RWPE1 (cell line): ENCODE data around the gene BRD7.

Experiments used
- CTCF ChIA-PET: fragments of 350-600 bp; sonication (Branson Sonifier 250); formaldehyde crosslinking; extraction: SDS; loops from one replicate; lab custom pipeline; 2021; lab: Yijun Ruan, JAX
- POLR2A ChIA-PET: fragments of 400-600 bp; formaldehyde crosslinking; extraction: SDS; loops from one replicate; lab custom pipeline; 2020; ENCODE audit warnings: antibody characterized with exemption; ENCODE audit not compliant: low non-redundant PET; lab: Yijun Ruan, JAX
- DNase-seq: peaks from one replicate; pipeline ENCODE4 v3.0.0; 2012; ENCODE audit warnings: low spot score
- H3K27ac ChIP-seq: fragments of 450-650 bp; 2 replicates; pipeline ENCODE4 v1.5.1; 2017
- TF ChIP-seq, protein P1 (sequence below): fragments of 450-650 bp; conservative IDR thresholded peaks from 2 replicates; pipeline ENCODE4 v1.5.1; 2017; ENCODE audit warnings: low read depth, mild to moderate bottlenecking

The BRD7 gene

DNA sequence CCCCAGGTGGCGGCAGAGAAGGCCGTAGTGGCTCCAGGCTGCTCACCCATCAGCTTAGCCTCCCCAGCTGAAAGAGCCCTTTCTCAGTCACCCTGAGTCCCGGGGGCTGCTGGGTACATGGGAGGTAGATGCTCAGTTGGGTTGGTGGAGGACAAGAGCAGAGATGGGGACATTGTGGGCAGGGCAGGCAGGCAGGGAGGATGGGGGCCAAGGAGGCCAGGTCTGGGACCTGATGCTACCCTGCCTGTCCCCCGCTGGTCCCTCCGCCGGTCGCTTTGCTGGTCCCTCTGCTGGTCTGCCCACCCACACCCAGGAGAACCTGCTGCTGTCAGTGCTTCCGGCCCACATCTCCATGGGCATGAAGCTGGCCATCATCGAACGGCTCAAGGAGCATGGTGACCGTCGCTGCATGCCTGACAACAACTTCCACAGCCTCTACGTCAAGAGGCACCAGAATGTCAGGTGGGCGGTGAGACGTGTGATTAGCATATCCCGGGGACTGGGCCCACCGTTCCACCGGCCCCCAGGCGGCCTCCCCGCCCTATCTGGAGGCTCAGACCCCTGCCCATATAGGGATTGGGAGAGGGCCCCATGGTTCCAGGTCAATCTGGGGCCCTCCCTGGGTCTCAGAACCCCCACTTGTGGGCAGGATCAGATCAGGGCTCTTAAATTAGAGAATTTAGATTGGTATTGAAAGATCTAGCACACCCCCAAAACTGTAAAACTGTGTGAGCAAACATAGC, 75.6 kb downstream of the BRD7 start:
- ChIA-PET POLR2A (no interaction called here), CTCF (interaction anchor here (0.7 kb wide), 1 partner anchor 778 kb away, joined by 3 read pairs; no protein-coding TSS in a partner anchor)
- DNase-seq, result no peak
- TF ChIP-seq, protein P1, sequence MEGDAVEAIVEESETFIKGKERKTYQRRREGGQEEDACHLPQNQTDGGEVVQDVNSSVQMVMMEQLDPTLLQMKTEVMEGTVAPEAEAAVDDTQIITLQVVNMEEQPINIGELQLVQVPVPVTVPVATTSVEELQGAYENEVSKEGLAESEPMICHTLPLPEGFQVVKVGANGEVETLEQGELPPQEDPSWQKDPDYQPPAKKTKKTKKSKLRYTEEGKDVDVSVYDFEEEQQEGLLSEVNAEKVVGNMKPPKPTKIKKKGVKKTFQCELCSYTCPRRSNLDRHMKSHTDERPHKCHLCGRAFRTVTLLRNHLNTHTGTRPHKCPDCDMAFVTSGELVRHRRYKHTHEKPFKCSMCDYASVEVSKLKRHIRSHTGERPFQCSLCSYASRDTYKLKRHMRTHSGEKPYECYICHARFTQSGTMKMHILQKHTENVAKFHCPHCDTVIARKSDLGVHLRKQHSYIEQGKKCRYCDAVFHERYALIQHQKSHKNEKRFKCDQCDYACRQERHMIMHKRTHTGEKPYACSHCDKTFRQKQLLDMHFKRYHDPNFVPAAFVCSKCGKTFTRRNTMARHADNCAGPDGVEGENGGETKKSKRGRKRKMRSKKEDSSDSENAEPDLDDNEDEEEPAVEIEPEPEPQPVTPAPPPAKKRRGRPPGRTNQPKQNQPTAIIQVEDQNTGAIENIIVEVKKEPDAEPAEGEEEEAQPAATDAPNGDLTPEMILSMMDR, result no peak
- no peak overlapping the region for H3K27ac ChIP-seq

DNA sequence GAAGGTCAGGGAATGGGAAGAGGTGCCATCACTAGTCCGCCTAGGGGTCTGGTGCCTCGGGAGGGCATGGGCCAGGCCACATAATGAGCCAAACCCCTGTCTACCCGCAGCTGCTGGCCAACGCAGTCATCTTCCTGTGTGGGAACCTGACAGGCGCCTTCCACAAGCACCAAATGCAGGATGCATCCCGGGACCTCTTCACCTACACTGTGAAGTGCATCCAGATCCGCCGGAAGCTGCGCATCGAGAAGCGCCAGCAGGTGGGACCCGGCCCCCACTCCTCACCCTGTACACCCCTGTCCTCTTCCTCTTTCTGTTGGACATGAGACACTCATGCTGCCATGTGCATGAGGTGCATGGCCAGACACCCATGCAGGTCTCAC, 76.2 kb downstream of the BRD7 start:
- no peak for DNase-seq
- ChIA-PET CTCF (interaction anchor here (0.6 kb wide), 1 partner anchor 35 kb away, joined by 3 read pairs; no protein-coding TSS in a partner anchor), POLR2A (no interaction called here)
- TF ChIP-seq, protein P1, result no peak
- no peak overlapping the region for H3K27ac ChIP-seq

GRCh38 chr16:50291719-50292565, 76.8 kb downstream of the BRD7 start:
- no peak overlapping the region for H3K27ac ChIP-seq
- ChIA-PET POLR2A (no interaction called here), CTCF (interaction anchor here (0.6 kb wide), 1 partner anchor 36 kb away, joined by 3 read pairs; no protein-coding TSS in a partner anchor)
- DNase-seq, result no peak
- TF ChIP-seq, protein P1, result no peak

DNA sequence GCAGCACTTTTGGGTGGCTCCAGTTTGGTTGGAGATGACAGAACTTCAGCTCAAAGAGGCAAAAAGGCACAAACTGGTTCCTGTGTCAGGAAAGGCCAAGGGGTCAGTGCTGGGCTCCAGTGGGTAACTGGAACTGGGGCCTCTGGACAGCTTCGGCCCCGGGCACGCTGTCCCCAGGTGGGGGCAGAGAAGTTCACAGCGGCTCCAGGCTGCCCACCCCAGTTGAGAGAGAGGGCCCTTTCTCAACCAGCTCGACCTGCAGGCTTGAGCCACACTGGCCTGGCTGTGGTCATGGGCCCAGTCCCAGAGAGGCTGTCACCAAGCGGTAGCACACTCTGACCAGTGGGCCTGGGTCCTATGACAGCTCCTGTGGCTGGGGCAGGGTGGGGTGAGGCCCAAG, 77.9 kb downstream of the BRD7 start:
- TF ChIP-seq, protein P1, result no peak
- POLR2A ChIA-PET, result no interaction called here
- no peak overlapping the region for H3K27ac ChIP-seq
- CTCF ChIA-PET, result no interaction called here
- DNase-seq, result no peak

DNA sequence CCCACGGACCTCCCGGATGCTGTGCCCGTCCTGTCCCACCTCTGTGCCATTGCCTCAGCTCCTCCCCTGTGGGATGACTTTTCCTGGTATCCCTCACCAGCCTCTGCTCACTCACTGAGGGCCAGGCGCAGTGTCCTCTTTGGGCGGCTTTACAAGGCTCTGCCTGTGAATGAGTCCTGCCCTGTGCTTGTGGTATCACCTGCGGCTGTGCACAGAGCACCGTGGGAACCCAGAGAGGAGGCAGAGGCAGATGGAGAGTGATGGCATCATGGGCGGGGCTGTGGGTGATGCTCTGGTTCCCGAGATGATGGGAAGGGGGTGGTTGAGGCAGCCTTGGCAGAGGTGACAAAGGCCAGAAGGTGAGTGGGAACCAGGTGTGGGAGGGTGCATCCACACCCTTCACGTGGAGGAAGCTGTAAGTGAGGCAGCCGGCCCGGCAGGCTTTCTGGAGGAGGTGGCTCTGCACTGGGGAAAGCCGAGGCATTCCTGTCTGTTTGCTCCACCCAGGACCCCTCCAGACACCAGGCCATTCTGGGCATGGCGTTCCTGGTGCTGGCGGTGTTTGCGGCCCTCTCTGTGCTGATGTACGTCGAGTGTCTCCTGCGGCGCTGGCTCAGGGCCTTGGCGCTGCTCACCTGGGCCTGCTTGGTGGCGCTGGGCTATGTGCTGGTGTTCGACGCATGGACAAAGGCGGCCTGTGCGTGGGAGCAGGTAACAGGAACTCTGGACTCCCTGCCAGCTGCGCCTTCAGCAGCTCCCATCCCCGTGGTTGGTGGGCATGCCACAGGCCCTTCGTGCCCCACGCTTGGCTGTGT, 78.6 kb downstream of the BRD7 start:
- CTCF ChIA-PET, result interaction anchor here (0.8 kb wide), 1 partner anchor 375 kb away, joined by 4 read pairs; no protein-coding TSS in a partner anchor

More for the DNA sequence above, 78.6 kb downstream of the BRD7 start:
- TF ChIP-seq, protein P1, result no peak
- H3K27ac ChIP-seq, result no peak overlapping the region
- no peak for DNase-seq
- POLR2A ChIA-PET, result interaction anchor here (0.6 kb wide), 1 partner anchor 245 kb away, joined by 3 read pairs; no protein-coding TSS in a partner anchor
